NB4 (cell line): ENCODE results near the gene ZDHHC6.

ENCODE experiments used
- CTCF ChIP-seq: IDR thresholded peaks from one replicate; pipeline ENCODE4 v1.5.1; 2012; ENCODE audit warnings: low read depth, low read length
- MYC ChIP-seq: IDR thresholded peaks from 2 replicates; pipeline ENCODE4 v1.6.1; 2011; ENCODE audit warnings: low read depth, low read length
- POLR2A ChIP-seq: IDR thresholded peaks from 2 replicates; pipeline ENCODE4 v1.6.1; 2011; ENCODE audit warnings: mild to moderate bottlenecking; ENCODE audit not compliant: insufficient read length; ENCODE audit errors: extremely low read depth

GRCh38 chr10:112394475-112394875 is 52.2 kb downstream of the ZDHHC6 start:
- TF ChIP-seq POLR2A (no peak), CTCF (no peak), MYC (no peak)
